ENCODE data around the gene WASHC3. TPM values are rescaled to one million over a fixed set of nuclear protein-coding genes. Genes with fewer than 3 reads are reported as not detected.

The WASHC3 gene, protein sequence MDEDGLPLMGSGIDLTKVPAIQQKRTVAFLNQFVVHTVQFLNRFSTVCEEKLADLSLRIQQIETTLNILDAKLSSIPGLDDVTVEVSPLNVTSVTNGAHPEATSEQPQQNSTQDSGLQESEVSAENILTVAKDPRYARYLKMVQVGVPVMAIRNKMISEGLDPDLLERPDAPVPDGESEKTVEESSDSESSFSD
- 10 to 100 TPM; 26.8 to 30.6 TPM for total RNA-seq

DNA sequence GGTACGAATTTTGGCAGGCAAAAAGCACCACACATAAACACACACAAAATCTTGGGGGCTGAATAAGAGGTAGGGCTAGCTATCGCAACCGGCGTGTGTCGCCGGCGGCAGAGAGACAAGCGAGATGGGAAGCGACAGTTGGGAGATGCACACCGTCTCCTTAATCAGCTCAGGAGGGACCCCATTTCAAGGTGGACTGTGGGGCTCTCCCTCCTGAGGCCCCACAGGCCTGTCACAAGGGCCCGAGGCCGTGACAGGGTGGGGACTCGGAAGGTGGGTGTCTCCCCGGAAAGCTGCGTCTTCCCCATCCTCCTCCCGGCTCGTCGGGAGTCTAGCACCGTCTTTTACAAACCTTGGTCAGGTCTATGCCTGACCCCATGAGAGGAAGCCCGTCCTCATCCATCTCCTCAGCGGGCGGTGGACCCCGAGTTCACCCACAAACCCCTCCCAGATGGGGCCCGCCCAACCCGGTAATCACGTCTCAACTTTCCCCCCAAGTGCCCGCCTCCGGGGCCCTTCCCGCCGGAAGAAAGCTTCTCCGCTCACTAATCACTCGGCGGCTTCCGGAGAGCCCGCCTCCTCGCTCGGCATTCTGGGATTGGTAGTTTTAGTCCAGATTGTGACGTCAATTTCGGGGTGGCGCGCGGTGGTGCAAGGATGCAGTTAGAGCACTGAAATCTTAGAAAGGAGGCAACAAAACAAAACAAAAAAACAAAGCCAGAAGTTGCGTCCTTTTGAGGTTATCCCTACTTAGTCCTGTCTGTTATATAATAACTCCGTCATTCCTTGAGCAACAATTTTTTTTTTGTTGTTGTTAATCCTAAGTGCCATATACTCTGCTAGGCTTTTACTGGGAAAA, at the start of gene WASHC3:
TSS of gene WASHC3 (minus strand) at position 432 of the 859 bp plus-strand sequence. CDS start at position 403, 29 bp downstream.
- H3K27ac ChIP-seq = peak within 1 kb of the TSS; percentile 85
- no peaks in the 10 kb centered on the region for H3K27me3 ChIP-seq
- TF ChIP-seq, protein P1, sequence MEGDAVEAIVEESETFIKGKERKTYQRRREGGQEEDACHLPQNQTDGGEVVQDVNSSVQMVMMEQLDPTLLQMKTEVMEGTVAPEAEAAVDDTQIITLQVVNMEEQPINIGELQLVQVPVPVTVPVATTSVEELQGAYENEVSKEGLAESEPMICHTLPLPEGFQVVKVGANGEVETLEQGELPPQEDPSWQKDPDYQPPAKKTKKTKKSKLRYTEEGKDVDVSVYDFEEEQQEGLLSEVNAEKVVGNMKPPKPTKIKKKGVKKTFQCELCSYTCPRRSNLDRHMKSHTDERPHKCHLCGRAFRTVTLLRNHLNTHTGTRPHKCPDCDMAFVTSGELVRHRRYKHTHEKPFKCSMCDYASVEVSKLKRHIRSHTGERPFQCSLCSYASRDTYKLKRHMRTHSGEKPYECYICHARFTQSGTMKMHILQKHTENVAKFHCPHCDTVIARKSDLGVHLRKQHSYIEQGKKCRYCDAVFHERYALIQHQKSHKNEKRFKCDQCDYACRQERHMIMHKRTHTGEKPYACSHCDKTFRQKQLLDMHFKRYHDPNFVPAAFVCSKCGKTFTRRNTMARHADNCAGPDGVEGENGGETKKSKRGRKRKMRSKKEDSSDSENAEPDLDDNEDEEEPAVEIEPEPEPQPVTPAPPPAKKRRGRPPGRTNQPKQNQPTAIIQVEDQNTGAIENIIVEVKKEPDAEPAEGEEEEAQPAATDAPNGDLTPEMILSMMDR (IDR thresholded peaks at IDR 0.05) = no peak
- H3K9ac ChIP-seq (ENCODE audit: low read depth in 2 of 2, low read length in 2 of 2) = peak within 1 kb of the TSS; percentile 96 to 97
- H3K4me1 ChIP-seq = no peaks in the 10 kb centered on the region
- peak within 1 kb of the TSS; percentile 91 for H3K4me3 ChIP-seq
- no peaks in the 10 kb centered on the region for H3K9me3 ChIP-seq
- no peaks in the 10 kb centered on the region for H3K36me3 ChIP-seq
- intact Hi-C loops (cut with DNase I) = no loop called here
- peak; percentile 98 for DNase-seq

DNA sequence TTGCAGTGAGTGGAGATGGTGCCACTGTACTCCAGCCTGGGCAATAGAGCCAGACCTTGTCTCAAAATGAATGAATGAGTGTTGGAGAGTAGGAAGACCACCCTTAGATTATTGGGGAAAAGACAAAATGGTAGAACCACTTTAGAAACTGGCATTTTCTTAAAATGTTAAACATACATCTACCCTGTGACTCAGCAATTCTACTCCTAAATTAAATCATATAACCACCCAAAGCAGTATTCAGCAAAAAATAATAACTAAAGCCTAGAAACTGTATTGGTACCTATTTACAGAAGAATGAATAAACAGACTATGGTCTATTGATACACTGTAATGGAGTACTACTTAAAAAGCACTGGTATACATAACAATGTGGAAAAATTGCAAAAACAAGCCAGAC, 49.0 kb upstream of the WASHC3 start:
- no peak overlapping the region for H3K4me3 ChIP-seq
- H3K36me3 ChIP-seq = no peaks in the 10 kb centered on the region

DNA sequence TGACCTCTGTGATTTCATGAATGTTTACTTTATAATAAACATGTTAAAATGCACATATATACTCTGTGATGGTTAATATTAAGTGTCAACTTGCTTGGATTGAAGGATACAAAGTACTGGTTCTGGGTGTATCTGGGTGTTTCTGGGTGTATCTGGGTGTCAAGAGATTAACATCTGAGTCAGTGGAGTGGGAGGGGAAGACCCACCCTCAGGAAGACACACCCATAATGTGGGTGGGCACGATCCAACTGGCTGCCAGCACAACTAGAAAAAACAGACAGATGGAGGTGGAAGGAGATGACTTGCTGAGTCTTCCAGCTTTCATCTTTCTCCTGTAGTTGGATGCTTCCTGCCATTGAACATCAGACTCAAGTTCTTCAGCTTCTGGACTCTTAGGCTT, 46.2 kb upstream of the WASHC3 start:
- intact Hi-C loops (cut with DNase I) = no loop called here
- H3K4me3 ChIP-seq = no peak overlapping the region
- no peak overlapping the region for H3K9ac ChIP-seq (ENCODE audit: low read depth in 2 of 2, low read length in 2 of 2)
- no peak for DNase-seq
- TF ChIP-seq, protein P1 (IDR thresholded peaks at IDR 0.05) = no peak
- H3K27me3 ChIP-seq = no peaks in the 10 kb centered on the region
- no peaks in the 10 kb centered on the region for H3K36me3 ChIP-seq
- H3K4me1 ChIP-seq = no peaks in the 10 kb centered on the region
- no peaks in the 10 kb centered on the region for H3K9me3 ChIP-seq
- no peak overlapping the region for H3K27ac ChIP-seq

More for the DNA sequence above, 49.0 kb upstream of the WASHC3 start:
- H3K9ac ChIP-seq (ENCODE audit: low read depth in 2 of 2, low read length in 2 of 2) = no peak overlapping the region
- TF ChIP-seq, protein P1 (IDR thresholded peaks at IDR 0.05) = no peak
- no peaks in the 10 kb centered on the region for H3K9me3 ChIP-seq
- H3K4me1 ChIP-seq = no peaks in the 10 kb centered on the region
- DNase-seq = no peak
- intact Hi-C loops (cut with DNase I) = no loop called here
- H3K27me3 ChIP-seq = no peaks in the 10 kb centered on the region
- H3K27ac ChIP-seq = no peak overlapping the region

DNA sequence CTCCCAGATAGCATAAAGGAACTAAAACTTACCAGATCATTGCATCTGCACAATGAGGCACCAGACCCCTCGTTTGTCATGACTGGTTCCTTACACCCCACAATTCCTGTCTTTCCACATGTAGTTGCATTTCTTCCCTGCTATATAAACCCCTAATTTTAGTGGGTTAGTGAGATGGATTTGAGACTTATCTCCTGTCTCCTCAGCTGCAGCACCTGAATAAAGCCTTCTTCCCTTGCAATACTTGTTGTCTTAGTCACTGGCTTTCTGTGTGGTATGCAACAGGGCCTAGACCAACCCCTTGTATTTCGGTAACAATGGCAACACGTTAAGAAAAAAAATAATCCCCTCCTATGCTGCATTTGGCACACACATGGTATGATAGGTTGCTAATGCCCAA, 45.1 kb upstream of the WASHC3 start:
- Histone ChIP-seq H3K27me3 (no peaks in the 10 kb centered on the region), H3K9me3 (no peaks in the 10 kb centered on the region), H3K36me3 (no peaks in the 10 kb centered on the region), H3K4me3 (no peak overlapping the region), H3K9ac (ENCODE audit: low read depth in 2 of 2, low read length in 2 of 2) (no peak overlapping the region), H3K4me1 (no peaks in the 10 kb centered on the region), H3K27ac (no peak overlapping the region)
- DNase-seq = no peak
- TF ChIP-seq, protein P1 (IDR thresholded peaks at IDR 0.05) = no peak
- intact Hi-C loops (cut with DNase I) = no loop called here

DNA sequence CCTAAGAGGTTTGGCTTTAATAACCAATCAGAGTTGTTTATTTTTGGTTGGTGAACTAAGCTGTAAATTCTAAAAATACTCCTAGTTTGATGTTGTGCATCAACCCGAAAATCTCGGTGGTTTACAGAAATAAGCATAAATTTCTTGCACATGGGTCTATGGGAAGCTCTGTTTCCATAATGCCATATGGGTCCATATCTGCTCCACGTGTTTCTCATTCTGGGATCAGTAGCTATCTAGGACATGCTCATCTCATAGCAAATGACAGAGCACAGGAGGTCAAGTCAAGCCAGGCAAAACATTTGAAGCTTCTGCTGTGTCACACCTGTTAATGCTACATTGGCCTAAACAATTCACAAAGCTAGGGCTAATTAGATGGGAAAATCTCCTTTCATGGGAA, 35.1 kb upstream of the WASHC3 start:
- no peak for DNase-seq
- intact Hi-C loops (cut with DNase I) = no loop called here

More for the DNA sequence above, 35.1 kb upstream of the WASHC3 start:
- Histone ChIP-seq H3K4me1 (no peaks in the 10 kb centered on the region), H3K27ac (no peak overlapping the region), H3K9ac (ENCODE audit: low read depth in 2 of 2, low read length in 2 of 2) (no peak overlapping the region), H3K27me3 (no peaks in the 10 kb centered on the region), H3K9me3 (no peaks in the 10 kb centered on the region), H3K36me3 (no peaks in the 10 kb centered on the region), H3K4me3 (no peak overlapping the region)
- TF ChIP-seq, protein P1 (IDR thresholded peaks at IDR 0.05) = no peak
